GM18907 (cell line): Measurements from ENCODE around the gene ZNF18.
A peak's percentile ranks its signal among the peaks of the same experiment; 100 is the strongest.

Experiments used
- ATAC-seq: cut with Tn5 transposase; IDR thresholded peaks from one replicate; pipeline ENCODE4 v1.9.1; 2021; ENCODE audit warnings: mild to moderate bottlenecking, moderate library complexity; ENCODE audit not compliant: unreplicated experiment

Gene ZNF18, protein sequence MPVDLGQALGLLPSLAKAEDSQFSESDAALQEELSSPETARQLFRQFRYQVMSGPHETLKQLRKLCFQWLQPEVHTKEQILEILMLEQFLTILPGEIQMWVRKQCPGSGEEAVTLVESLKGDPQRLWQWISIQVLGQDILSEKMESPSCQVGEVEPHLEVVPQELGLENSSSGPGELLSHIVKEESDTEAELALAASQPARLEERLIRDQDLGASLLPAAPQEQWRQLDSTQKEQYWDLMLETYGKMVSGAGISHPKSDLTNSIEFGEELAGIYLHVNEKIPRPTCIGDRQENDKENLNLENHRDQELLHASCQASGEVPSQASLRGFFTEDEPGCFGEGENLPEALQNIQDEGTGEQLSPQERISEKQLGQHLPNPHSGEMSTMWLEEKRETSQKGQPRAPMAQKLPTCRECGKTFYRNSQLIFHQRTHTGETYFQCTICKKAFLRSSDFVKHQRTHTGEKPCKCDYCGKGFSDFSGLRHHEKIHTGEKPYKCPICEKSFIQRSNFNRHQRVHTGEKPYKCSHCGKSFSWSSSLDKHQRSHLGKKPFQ

DNA sequence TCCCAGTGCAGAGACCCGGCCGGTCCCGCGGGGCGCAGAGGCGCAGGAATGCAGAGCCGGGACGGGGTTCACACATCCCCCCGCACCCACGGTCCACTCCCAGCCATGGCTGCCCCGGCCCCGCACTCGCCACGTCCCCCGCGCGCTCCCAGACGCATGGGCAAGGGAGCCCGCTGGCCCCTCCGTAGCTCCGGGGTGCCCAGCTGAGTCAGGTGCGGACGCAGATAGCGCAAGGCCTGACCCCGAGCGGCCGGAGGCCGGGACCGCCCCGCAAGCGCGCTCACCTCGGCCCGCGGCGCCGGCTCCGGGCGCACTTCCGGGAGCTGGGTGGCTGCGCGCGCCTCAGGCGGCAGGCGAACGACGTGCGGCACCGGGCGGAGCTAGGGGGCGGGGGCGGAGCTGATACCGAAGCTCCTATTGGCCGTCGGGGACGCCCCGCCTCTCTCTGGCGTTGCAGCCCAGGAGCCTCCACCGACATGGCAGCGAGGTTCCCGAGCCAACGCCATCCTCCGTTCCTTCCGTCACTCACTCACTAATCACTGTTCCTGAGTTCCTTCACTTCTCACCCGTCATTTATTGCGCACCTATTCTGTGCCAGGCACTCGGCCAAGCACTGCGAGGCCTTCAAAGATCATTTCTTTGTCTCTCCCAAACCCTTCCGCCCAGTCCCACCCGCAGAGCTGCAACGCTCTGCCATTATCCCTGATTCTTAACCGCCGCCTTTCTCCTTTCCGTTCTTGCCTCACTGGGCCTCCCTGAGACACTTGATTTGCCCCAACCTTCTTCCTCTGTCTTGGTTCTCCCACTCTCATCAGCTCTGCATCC lies at the start of gene ZNF18:
TSS of gene ZNF18 (minus strand) at position 329 of the 825 bp plus-strand sequence. CDS start 4,646 bp downstream, outside the sequence.
- peak; percentile 97 for ATAC-seq

DNA sequence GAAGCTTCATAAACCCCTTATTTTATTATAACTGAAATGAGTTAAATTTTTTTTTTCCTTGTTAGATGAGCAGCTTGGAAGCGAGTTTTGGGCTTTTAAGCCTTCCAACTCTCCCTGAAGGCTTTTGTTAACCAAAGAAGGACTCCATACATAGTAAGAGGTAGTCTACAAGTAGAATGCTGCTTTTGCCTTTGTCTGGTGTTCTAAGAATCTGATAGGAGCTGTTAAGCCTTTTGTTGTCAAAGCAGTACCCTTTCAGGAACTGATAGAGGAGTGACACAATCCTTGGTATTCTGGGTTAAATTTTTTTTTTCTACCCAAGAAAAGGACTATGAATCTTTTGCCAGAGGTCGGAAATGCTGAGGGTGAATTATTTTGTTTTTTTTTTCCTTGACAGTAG lies 49.5 kb upstream of the ZNF18 start:
- ATAC-seq = no peak

DNA sequence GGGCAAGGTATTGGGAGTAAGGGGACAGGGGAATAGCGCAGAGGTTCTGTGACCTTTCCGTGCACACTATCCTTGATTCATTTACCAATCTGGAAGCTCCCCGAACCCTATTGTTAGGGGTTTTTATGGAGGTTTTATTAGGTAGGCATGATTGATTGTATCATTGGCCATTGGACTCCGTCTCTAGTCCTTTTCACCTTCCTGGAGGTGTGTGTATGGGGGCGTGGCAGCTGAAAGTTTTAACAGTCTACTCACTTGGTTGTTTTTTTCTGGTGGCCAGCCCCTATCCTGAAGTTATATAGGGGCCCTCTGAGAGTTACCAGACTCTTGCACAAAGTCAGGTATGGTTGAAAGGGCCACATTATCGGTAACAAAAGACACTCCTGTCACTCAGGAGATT lies 46.4 kb upstream of the ZNF18 start:
- ATAC-seq = no peak

DNA sequence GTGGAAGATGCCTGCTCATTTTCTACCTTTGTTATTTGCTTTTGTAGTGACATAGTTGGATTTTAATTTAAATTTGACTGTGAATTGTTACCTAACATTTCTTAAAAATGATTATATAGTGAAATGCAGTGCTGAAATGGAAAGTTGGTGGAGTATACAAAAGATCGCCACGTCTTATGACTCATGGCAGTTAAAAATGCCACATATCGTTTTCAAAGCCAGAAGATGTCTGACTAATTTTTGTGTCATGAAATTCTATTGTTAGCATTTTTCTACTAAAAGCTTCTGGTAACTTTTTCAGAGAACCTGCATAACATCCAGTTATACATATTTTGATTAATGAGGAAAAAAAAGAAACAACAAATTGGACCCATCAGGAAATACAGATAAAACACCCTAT lies 44.0 kb upstream of the ZNF18 start:
- ATAC-seq = no peak

DNA sequence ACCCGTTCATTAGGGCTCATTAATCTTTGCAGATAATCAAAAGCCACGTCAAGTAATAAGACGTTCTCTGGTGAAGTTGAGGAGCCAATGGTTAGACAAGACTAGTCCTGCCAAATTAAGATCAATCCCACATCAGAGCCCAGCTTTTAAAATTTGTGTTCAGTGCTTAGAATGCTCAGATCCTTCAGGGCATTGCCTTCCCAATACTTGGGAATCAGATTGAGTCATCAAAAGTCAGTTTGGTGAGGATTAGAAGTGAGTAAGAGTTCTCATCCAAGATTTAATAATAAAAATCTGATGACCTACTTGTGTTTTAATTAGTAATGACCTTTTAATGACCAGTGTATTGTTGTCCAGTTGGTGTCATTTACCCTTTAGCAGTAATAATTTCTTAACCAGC lies 43.2 kb upstream of the ZNF18 start:
- ATAC-seq = no peak

DNA sequence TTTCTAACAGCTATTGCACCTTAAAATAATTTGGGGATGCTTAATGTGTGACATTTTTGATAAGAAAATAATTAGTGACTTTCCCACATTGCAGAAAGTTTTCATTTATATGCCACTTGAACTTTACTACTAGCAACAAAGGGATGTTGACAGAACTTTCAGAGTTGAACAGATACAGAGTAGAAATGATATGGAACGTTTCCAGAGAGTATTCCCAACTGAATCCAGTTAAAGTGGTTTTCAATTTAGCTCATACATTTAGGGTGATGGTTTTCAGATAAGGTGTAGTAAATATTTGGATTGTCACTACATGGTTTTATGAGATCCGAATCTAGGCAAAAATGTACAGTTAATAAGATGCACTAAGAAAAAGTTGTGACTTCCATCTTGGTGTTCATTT lies 40.7 kb upstream of the ZNF18 start:
- ATAC-seq = no peak

DNA sequence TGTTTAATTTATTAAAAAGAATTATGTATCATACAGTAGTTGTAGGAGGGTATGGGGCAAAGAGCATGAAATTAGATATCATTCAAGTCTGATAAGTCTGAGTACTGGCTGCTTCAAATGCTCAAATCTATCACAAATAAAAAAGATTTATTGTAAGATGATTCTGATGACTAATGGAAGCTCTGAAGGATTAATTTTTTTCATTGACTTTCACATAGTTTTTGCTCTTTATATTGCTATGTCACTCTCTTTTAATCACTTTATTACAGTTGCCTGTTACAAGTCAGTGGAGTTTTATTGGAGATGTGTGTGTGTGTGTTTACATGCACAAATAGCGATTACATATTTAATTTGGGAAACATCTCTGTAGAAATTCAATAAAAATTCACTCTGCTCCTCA lies 38.4 kb upstream of the ZNF18 start:
- no peak for ATAC-seq

DNA sequence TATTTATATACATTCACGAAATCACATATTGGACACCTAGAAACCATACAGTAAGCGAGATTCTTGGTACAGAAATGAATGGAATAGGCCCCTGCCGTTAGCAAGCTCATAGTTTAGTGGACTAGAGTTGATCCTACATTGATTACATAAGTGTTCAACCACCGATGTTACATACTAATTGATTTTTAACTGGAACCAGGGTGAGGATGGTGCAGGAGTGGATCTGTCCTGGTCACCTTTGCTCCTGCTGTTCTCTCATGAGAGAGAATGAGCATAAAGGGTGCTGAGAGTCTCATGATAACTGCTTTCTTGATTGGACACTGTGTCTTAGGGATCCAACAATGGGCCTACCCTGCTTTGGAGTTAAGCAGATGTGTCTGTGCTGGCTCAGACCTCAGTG lies 37.3 kb upstream of the ZNF18 start:
- ATAC-seq = no peak

DNA sequence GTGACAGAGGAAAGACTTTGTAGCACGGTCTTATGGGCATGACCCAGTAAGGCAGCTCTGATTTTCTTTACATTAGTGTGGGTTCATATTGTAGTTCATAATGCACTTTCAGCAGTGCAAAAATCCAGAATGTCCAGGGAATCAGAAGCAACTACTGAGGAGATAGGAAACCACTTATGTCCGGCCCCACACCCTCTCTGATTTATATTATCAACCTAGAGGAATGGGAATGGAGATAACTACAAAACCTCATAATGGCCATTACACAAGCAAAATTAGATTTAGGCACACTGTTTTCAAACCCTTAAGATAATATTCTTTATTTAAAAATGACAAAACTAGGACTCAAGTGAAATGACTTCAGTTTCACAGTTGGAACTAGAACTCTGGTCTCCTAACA lies 31.3 kb upstream of the ZNF18 start:
- no peak for ATAC-seq

DNA sequence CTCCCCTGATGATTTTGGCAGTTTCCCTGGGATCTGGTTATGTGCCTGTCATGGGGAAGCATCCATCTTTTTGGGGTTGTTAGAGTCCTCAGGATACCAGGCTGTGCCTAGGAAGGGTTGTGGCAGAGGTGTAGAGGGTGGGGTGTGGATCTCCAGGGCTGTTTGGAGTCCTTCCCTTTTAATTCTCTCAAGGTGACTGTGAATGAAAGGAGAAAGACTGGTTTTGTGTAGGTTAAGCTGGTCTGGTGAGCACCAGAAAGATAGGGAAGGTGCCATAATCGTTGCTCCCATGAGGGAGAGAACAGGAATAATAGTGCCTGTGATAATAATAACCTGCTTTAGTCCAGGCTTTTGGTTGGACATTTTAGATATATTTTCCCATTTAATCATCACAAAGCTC lies 30.4 kb upstream of the ZNF18 start:
- no peak for ATAC-seq

DNA sequence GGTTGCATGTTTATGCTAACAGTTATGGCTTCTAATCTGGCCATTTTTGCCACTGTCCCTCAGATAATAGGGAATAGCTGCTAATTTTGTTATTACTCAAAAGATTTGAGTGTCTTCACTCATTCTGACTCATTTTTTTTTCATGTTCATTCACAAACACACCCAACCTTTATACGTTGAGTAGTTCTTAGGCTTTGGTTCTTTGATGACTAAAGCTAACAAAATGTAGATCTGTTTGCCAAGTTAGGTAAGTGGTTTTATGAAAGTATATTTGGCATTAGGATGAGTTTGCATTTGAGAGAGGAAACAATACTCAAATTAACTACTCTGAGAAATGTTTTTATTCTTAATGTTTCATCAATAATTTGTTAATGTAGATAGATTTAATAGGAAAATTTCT lies 27.1 kb upstream of the ZNF18 start:
- no peak for ATAC-seq

DNA sequence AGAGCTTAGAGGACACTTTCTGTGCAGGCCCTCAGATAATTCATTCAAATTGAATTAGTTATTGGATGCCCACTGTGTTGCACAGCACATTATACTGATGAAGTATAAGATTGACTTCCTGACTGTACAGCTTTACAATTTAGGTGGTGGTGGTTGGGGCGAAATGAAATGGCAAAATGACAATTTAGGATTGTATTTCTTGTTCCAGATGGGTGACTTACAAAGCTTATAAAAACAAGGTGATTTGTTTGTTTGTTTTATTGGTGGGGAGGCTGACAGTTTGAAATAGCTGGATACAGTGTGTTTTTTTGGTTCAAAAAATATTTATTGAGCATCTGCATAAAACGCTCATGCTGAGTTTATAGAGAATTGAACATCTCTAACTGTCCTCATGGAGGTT lies 25.0 kb upstream of the ZNF18 start:
- ATAC-seq = no peak

DNA sequence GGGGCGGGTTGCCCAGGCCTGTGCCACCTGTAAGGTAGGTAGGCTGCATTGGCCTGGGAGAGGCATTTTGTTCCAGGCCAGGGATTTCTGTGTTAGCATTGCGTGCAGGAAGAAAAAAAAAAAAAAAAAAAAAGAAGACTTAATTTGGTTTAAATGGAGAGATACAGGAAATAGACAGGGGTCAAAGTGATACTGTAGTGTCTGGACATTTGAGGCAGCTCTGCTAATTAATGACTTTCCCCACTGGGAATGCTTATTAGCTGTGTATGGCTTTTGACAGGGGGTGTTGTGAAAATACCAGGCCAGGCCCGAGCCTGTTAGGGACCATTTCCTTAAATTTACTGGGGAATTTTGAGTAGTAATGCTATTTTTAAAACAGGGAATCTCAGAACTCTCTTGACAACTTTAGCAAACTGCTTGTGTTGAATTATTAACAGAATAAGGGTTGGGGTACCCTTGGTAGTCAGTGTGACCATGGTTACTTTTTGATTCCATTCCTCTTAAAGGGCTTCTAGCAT lies 24.4 kb upstream of the ZNF18 start:
- no peak for ATAC-seq

DNA sequence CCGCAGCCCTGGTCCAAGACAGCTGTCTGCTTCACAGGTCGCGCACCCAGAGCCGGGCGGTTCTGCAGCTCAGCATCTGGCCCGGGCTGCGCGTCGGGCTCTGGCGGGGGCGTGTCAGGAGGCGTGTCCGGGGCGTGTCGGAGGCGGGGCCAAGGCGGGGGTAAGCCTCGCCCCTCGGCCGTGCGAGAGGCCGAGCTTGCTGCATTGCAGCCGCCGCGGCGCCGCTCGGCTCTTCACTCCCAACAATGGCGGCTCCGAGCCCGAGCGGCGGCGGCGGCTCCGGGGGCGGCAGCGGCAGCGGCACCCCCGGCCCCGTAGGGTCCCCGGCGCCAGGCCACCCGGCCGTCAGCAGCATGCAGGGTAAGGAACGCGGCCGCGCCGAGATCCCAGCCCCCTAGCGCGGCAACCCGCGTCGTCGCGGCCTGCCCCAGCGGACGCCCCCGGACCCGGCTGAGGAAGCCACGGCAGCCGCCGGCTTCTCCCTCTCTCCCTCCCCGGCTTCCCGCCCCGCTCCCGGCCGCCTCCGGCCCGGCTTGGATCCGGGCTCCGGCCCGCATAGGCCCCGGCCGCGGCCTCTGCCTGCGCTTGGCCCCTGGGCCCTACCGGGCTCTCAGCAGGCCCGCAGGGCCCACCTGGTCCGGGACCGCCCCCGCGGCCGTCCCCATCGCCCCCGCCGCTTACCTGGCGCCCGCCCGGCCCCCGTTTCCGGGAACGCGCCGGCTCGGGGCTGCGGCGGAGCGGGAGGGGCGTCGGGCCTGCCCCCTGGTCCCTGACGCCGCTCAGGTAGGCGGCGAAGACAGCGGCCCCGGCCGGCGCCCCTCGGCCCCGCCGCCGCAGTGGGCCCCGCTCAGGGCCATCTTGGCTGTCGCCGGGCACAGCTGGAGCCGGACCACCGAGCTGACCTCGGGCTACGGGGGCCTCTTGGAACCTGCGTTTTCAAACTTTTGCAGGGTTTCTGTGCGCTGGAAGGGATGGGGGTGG lies 23.7 kb upstream of the ZNF18 start, which contains the start of gene MAP2K4:
TSS of gene MAP2K4 (plus strand) at position 236 of the 981 bp plus-strand sequence. CDS start at position 246, 10 bp downstream.
- peak; percentile 96 for ATAC-seq

DNA sequence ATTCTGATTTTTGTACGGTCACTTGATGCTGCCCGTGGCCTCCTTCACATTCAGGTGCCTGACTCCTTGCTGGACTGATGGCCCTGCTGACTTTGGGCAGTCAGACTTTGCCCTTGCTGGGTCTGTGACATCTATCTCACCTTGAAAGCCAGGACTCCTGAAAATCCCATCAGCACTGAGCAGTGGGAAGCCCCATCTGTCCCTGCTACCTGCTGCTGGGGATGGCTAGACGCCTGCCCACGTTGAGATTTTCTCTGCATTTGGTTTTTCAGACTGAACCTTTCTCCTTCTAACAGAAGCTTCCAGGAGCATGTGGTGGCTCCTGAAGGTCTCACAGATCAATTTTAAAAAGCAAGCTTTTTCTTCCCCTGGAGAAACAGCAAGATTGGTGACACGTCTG lies 10.2 kb upstream of the ZNF18 start:
- ATAC-seq = no peak

DNA sequence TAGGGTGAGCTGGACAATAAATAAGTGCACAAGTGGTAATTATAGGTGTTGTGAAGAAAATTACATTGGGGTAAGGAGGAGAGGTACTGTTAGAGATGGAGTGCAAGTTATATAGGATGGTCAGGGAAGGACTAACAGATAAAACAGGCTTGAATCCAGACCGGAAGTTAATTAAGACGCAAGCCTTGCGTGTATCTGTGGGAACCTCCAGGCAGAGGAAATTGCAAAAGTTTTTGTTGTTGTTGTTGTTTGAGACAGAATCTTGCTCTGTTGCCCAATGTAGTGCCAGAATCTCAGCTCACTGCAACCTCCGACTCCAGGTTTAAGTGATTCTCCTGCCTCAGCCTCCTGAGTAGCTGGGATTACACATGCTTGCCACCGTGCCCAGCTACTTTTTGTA lies 2.4 kb upstream of the ZNF18 start:
- ATAC-seq = no peak

DNA sequence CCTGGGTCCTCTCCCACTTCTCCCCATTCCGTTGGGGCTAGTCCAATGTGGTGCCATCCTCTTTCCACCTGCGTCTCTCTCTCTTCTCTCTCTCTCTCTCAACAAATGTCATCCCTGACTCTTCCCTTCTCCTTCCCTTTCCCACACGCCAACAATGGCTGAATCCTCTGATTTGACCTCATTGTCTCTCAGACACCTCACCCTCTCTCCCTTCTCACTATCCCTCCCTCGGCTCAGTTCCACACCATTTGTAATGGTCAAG lies 628 bp upstream of the ZNF18 start:
- ATAC-seq = no peak

DNA sequence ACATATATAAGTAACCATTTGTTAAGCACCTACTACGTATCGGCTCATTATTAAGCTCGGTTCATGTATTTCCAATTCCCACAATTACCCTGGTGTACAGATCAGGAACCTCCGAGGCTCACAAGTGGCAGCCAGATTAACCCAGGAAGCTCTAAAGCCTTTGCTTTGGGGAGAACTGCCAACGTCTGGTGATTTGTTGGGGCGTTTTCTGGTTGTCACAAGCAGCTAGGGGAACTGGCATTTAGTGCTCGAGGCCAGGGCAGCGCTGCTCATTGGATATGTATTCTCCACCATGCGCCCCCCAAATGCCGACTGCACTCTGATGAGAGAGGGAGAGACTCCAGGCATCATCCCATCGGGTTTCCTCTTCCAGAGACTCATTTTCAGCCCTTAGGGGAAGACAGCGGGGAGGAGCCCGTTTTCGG lies 541 bp downstream of the ZNF18 start:
- ATAC-seq = peak; percentile 53

DNA sequence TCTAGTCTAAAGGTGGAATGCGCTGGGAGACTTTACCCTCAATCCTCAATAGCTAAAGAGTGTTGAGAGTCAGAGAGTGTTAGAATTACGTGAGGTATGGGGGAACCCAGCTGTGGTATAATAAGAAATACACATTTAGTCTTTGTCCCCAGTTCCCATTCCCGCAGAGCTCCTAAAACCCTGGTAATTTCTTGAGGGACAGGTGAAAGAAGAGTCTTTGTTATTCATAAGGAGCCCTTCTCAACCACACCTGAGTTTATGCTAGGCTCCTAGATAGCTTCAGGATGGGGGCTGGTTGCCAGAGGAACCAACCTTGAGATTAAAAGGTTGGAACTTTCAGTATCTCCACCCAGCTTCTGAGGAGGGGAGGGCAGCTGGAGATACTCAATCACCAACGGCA lies 5.8 kb downstream of the ZNF18 start:
- ATAC-seq = no peak

DNA sequence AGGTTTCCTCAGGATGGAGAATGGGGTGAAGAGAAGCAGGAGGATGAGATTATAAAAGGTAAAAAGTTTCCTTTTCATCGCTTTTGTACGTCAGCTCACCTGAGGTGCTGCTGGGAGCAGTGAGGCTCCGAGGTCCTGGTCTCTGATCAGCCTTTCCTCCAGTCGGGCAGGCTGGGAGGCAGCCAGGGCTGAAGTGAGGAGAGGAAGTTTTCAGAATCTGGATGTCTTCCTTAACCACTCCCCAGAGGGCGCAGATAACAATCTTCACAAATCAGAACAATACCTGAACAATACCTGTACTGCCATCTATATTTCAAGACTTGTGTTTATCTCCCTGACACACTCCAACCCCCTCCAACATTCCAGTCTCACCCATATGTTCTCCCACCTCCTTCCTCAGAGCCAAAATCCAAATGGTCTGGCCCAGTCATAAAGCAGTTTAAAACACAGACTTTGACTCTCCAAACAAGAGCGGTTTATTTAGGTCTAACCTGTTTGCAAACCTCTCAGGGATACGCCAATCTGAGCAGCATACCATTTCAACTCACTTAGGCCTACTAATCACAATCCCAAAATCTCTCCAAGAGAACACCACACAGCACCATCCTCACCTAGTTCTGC lies 6.8 kb downstream of the ZNF18 start:
- ATAC-seq = no peak
